ENCODE data around the gene ITPR1.

ITPR1 gene

GRCh38 chr3:4517093-4517492 is 23.9 kb downstream of the ITPR1 start:
- no peak for ATAC-seq
- TF ChIP-seq TSHZ2 (CRISPR knock-in tag; IDR thresholded peaks at IDR 0.05) = no peak
- TF ChIP-seq RARB (CRISPR knock-in tag; IDR thresholded peaks at IDR 0.05) = no peak
- no peak for TF ChIP-seq ZFP30 (CRISPR knock-in tag; IDR thresholded peaks at IDR 0.05)

- TF ChIP-seq CSDC2 (CRISPR knock-in tag; IDR thresholded peaks at IDR 0.05) (no peak), ZNF70 (CRISPR knock-in tag; IDR thresholded peaks at IDR 0.05) (no peak), GLIS3 (CRISPR knock-in tag; IDR thresholded peaks at IDR 0.05) (no peak), CREB5 (CRISPR knock-in tag; IDR thresholded peaks at IDR 0.05; ENCODE audit: low read depth) (no peak), TSHZ2 (CRISPR knock-in tag; IDR thresholded peaks at IDR 0.05) (no peak), POU6F1 (CRISPR knock-in tag; IDR thresholded peaks at IDR 0.05; ENCODE audit: borderline replicate concordance, low read depth) (no peak), ZNF8 (CRISPR knock-in tag; IDR thresholded peaks at IDR 0.05) (no peak)
- no peak for ATAC-seq
These were observed 24.6 kb downstream of the ITPR1 start for GRCh38 chr3:4517643-4518311.

- no peak for ATAC-seq
- no peak for TF ChIP-seq CSDC2 (CRISPR knock-in tag; IDR thresholded peaks at IDR 0.05)
- no peak for TF ChIP-seq ARNTL (CRISPR knock-in tag; IDR thresholded peaks at IDR 0.05; ENCODE audit: borderline replicate concordance, low read depth)
- no peak for TF ChIP-seq ZFP30 (CRISPR knock-in tag; IDR thresholded peaks at IDR 0.05)
- TF ChIP-seq SNAI2 (CRISPR knock-in tag; IDR thresholded peaks at IDR 0.05) = no peak
- TF ChIP-seq CSRNP3 (CRISPR knock-in tag; IDR thresholded peaks at IDR 0.05) = no peak
These were observed 27.1 kb downstream of the ITPR1 start for GRCh38 chr3:4520033-4520816.

- no peak for ATAC-seq
- TF ChIP-seq TOX (CRISPR knock-in tag; IDR thresholded peaks at IDR 0.05; ENCODE audit: borderline replicate concordance) = no peak
- no peak for TF ChIP-seq ISL1 (CRISPR knock-in tag; IDR thresholded peaks at IDR 0.05)
- no peak for TF ChIP-seq CSRNP3 (CRISPR knock-in tag; IDR thresholded peaks at IDR 0.05)
- no peak for TF ChIP-seq BACH2 (CRISPR knock-in tag; IDR thresholded peaks at IDR 0.05; ENCODE audit: borderline replicate concordance)
- TF ChIP-seq ZFP3 (CRISPR knock-in tag; IDR thresholded peaks at IDR 0.05) = no peak
- no peak for TF ChIP-seq RARB (CRISPR knock-in tag; IDR thresholded peaks at IDR 0.05)
- TF ChIP-seq ZNF70 (CRISPR knock-in tag; IDR thresholded peaks at IDR 0.05) = no peak
- no peak for TF ChIP-seq ZFP30 (CRISPR knock-in tag; IDR thresholded peaks at IDR 0.05)
- no peak for TF ChIP-seq TCF4 (CRISPR knock-in tag; IDR thresholded peaks at IDR 0.05; ENCODE audit: borderline replicate concordance)
- no peak for TF ChIP-seq POU6F1 (CRISPR knock-in tag; IDR thresholded peaks at IDR 0.05; ENCODE audit: borderline replicate concordance, low read depth)
- TF ChIP-seq SNAI2 (CRISPR knock-in tag; IDR thresholded peaks at IDR 0.05) = no peak
- no peak for TF ChIP-seq ESRRG (CRISPR knock-in tag; IDR thresholded peaks at IDR 0.05)
- TF ChIP-seq GLIS3 (CRISPR knock-in tag; IDR thresholded peaks at IDR 0.05) = no peak
- no peak for TF ChIP-seq OSR1 (CRISPR knock-in tag; IDR thresholded peaks at IDR 0.05)
- TF ChIP-seq ZC3H10 (CRISPR knock-in tag; IDR thresholded peaks at IDR 0.05) = no peak
- TF ChIP-seq ARNTL (CRISPR knock-in tag; IDR thresholded peaks at IDR 0.05; ENCODE audit: borderline replicate concordance, low read depth) = no peak
These were observed 29.8 kb downstream of the ITPR1 start for GRCh38 chr3:4522947-4523346.

Measured in SK-N-SH treated with all-trans-retinoic acid at 6 μM for 48 hours (cell line).